Psoas muscle (tissue), 8 donors: ENCODE results near the gene KIAA1755. TPM values are rescaled to one million over a fixed set of nuclear protein-coding genes. Genes with fewer than 3 reads are reported as not detected.
"Not testable (repeated sequence)": the region's sequence is repeated elsewhere in the genome, so short reads cannot be mapped to it uniquely, and the experiment has no call there.

Experiments
- ATAC-seq, 4 donors: fragments of 200-7000 bp; cut with Tn5 transposase; one replicate each; pipeline ENCODE4 v1.9.1; 2020; ENCODE audit warnings: moderate library complexity in 3 of 4, mild to moderate bottlenecking in 2 of 4
- DNase-seq, 2 donors: peaks; one replicate each; pipeline ENCODE4 v3.0.0-alpha.2; 2020
- H3K27ac ChIP-seq: fragments of 200-600 bp; one replicate; pipeline ENCODE4 v1.8.0; 2022
- H3K27me3 ChIP-seq, 3 donors: fragments of 200-600 bp in 1 of 3; one replicate each; pipeline versions ENCODE4 v1.6.1 to v1.8.0; 2013 to 2022; ENCODE audit warnings: low read length in 2 of 3, mild to moderate bottlenecking in 2 of 3, moderate library complexity in 1 of 3; ENCODE audit not compliant: insufficient read depth in 3 of 3
- H3K36me3 ChIP-seq, 2 donors: fragments of 200-600 bp in 1 of 2; one replicate each; pipeline versions ENCODE4 v1.6.1 to v1.8.0; 2013 to 2022; ENCODE audit warnings: low read depth in 1 of 2, mild to moderate bottlenecking in 1 of 2, moderate library complexity in 1 of 2; ENCODE audit not compliant: insufficient read depth in 1 of 2
- H3K4me1 ChIP-seq: fragments of 200-600 bp; one replicate; pipeline ENCODE4 v1.8.0; 2022
- H3K4me3 ChIP-seq: fragments of 200-600 bp; one replicate; pipeline ENCODE4 v1.8.0; 2022; ENCODE audit warnings: mild to moderate bottlenecking
- H3K9me3 ChIP-seq: fragments of 200-600 bp; one replicate; pipeline ENCODE4 v1.8.0; 2022
- CTCF ChIP-seq: fragments of 200-600 bp; IDR thresholded peaks from one replicate; pipeline ENCODE4 v1.8.0; 2022; ENCODE audit warnings: antibody characterized with exemption
- WGBS, 3 donors: extraction: QIAGEN DNeasy Blood & Tissue Kit; methylation state at CpG; one replicate each; pipeline versions ENCODE4 v1.1.6 to v1.1.7; 2013; 5-methylcytosine and 5-hydroxymethylcytosine counted together
- intact Hi-C, 2 donors: fragments of 100-400 bp; cut with DNase I; formaldehyde crosslinking; loops; one replicate each; pipeline versions ENCODE4 v1.11.0 to v1.14.2; 2022
- polyA plus RNA-seq, 3 donors: library from polyadenylated mRNA; stranded (reverse); fragments of 200-250 nt; gene quantifications; one replicate each; pipeline ENCODE4 v1.2.3, GENCODE V29; 2013
- total RNA-seq, 4 donors: library from RNA; stranded (reverse); fragmentation: NEBNext Ultra II Directional in 2 of 4; extraction: Animal tissue kit (Norgen Biotek cat#: 25700) in 2 of 4; gene quantifications; one replicate each; pipeline versions ENCODE4 v1.2.1 to v1.2.4, GENCODE V29; 2021 to 2023
- donor health status: healthy with polysubstance abuse.
- donor health status: DM: no; HTN: no; CAD: no; lungs with moderate emphysema.
- donor health status: Bipolar disorder and iron deficiency.
- donor health status: healthy.
- donor health status: DM: yes; HTN: yes; CAD: no.
- donor health status: DM: no; HTN: no; CAD: no.
- donor health status: DM: no; HTN: no; CAD: no.
- donor health status: DM: yes; HTN: yes; CAD: no.

KIAA1755 gene
- total and polyA plus RNA-seq, 7 donors = 0.16 to 2.4 (median 0.29) TPM

DNA sequence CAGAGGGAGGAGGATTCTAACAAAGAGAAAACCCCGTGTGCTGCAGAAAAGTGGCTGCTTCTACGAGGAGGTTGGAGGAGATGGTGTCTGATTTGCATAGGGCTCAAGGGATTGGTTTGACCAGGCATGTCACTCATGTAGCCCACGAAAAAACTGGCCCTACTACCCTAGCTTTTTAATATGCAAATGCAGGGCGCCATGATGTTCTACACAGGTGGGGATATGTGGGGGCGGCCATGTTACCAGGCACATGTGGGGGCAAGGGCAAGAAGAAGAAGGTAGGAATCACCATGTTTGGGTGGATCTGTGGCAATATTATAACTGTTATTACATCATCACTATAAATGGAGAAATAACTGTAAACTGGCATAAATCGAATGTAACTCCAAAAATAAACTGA lies 9.9 kb downstream of the KIAA1755 start:
- WGBS, 3 donors = 64 to 65% (median 65%) methylated on average over 6 of the region's 6 CpGs
- Histone ChIP-seq H3K27ac (no peak overlapping the region), H3K36me3 (no peaks in the 10 kb centered on the region), H3K4me1 (no peaks in the 10 kb centered on the region), H3K4me3 (no peak overlapping the region), H3K9me3 (no peaks in the 10 kb centered on the region), H3K27me3 (no peaks in the 10 kb centered on the region)
- ATAC-seq = no peak
- DNase-seq = no peak
- intact Hi-C loops = no loop called here
- no peak for TF ChIP-seq CTCF

GRCh38 chr20:38249536-38250310 lies 10.8 kb downstream of the KIAA1755 start:
- H3K4me3 ChIP-seq = no peak overlapping the region
- TF ChIP-seq CTCF = no peak
- DNase-seq (no peak), ATAC-seq (no peak)
- H3K27me3 ChIP-seq = no peaks in the 10 kb centered on the region
- no peaks in the 10 kb centered on the region for H3K9me3 ChIP-seq
- H3K36me3 ChIP-seq = no peaks in the 10 kb centered on the region
- no peaks in the 10 kb centered on the region for H3K4me1 ChIP-seq
- intact Hi-C loops = no loop called here
- WGBS, 3 donors = 61 to 74% (median 65%) methylated on average over 9 of the region's 9 CpGs
- H3K27ac ChIP-seq = no peak overlapping the region

- H3K27ac ChIP-seq = no peak overlapping the region
- intact Hi-C loops = no loop called here
Measured at GRCh38 chr20:38248133-38248532, 12.4 kb downstream of the KIAA1755 start.

GRCh38 chr20:38247725-38248124 lies 12.8 kb downstream of the KIAA1755 start:
- 78 to 92% (median 84%) methylated on average over 3 to 4 of the region's 4 CpGs for WGBS, 3 donors
- intact Hi-C loops, H3K9me3 ChIP-seq, H3K27ac ChIP-seq, H3K4me3 ChIP-seq, H3K27me3 ChIP-seq, H3K4me1 ChIP-seq, ATAC-seq, DNase-seq, H3K36me3 ChIP-seq: not testable (repeated sequence)

More at GRCh38 chr20:38248133-38248532, 12.4 kb downstream of the KIAA1755 start:
- Histone ChIP-seq H3K27me3 (no peaks in the 10 kb centered on the region), H3K4me1 (no peaks in the 10 kb centered on the region), H3K36me3 (no peaks in the 10 kb centered on the region), H3K9me3 (peaks cover under 1% of the 10 kb centered on the region), H3K4me3 (no peak overlapping the region)
- ATAC-seq (no peak), DNase-seq (peak; percentile 39 to 67)
- 60 to 78% (median 70%) methylated on average over 8 of the region's 8 CpGs for whole genome bisulfite sequencing, 3 donors
- no peak for TF ChIP-seq CTCF

DNA sequence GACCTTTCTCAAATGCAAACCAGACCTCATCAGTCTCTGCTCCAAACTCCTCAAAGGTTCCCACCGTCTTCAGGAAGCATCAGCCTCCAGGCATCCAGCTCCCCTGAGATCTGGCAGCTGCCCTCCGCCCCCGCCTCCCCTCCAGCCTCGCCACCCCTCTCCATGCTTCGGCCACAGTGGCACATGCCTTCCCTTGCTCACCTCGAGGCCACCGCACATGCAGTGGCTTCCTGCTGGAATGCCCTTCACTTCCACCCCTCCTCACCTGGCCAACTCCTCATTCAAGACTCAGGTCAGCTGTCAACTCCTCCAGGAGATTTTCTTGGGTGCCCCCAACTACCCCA lies 13.4 kb downstream of the KIAA1755 start:
- ATAC-seq (no peak), DNase-seq (no peak)
- Histone ChIP-seq H3K4me1 (no peaks in the 10 kb centered on the region), H3K27ac (no peak overlapping the region), H3K36me3 (no peaks in the 10 kb centered on the region), H3K27me3 (no peaks in the 10 kb centered on the region), H3K9me3 (peaks cover 11% of the 10 kb centered on the region), H3K4me3 (no peak overlapping the region)
- no peak for TF ChIP-seq CTCF
- 67 to 73% (median 72%) methylated on average over 7 of the region's 7 CpGs for WGBS, 3 donors
- intact Hi-C loops = no loop called here
